ENCODE data around the gene FOXN3. TPM values are rescaled to one million over a fixed set of nuclear protein-coding genes. Genes with fewer than 3 reads are reported as not detected.
A peak's percentile ranks its signal among the peaks of the same experiment; 100 is the strongest.

FOXN3 gene
- total and polyA plus RNA-seq, 2 donors (not counting 1 experiment from before 2014, with no cell fraction given): 27.9 to 33.3 TPM

GRCh38 chr14:89391556-89391955, 25.5 kb downstream of the FOXN3 start:
- no peaks in the 10 kb centered on the region for H4K20me1 ChIP-seq (ENCODE audit: control insufficient read depth, extremely low read depth, insufficient read depth, low read length)
- H3K4me2 ChIP-seq (ENCODE audit: extremely low read depth, insufficient read depth, low read length): no peak overlapping the region
- no peak overlapping the region for H3K9ac ChIP-seq (ENCODE audit: insufficient read depth, low read length)
- H3K9me3 ChIP-seq (ENCODE audit: control insufficient read depth, insufficient read depth, low read depth, low read length): no peaks in the 10 kb centered on the region
- no peak for DNase-seq (ENCODE audit: low read depth in 2 of 2)
- no peaks in the 10 kb centered on the region for H3K4me1 ChIP-seq (ENCODE audit: control insufficient read depth, extremely low read depth, insufficient read depth, low read length)
- no peak for TF ChIP-seq CTCF (conservative IDR thresholded peaks at IDR 0.05 in 1 of 2, IDR thresholded peaks at IDR 0.05 in 1 of 2; ENCODE audit: low read depth in 1 of 2, low read length in 2 of 2)
- no peak for TF ChIP-seq EZH2 (IDR thresholded peaks at IDR 0.05; ENCODE audit: low read length, missing control alignments)
- no peak overlapping the region for H2AFZ ChIP-seq (ENCODE audit: low read length)
- H3K4me3 ChIP-seq (replicated peaks in 1 of 4; ENCODE audit: control extremely low read depth in 1 of 4, insufficient read depth in 1 of 4, low read depth in 3 of 4, low read length in 4 of 4): no peak overlapping the region
- no peak overlapping the region for H3K27ac ChIP-seq (ENCODE audit: insufficient read depth, low read length)
- no peaks in the 10 kb centered on the region for H3K36me3 ChIP-seq (ENCODE audit: control insufficient read depth, insufficient read depth, low read length)
- no peaks in the 10 kb centered on the region for H3K79me2 ChIP-seq (ENCODE audit: control insufficient read depth, insufficient read depth, low read length)
- no peaks in the 10 kb centered on the region for H3K27me3 ChIP-seq (ENCODE audit: control insufficient read depth, insufficient read depth, low read length)

- no peaks in the 10 kb centered on the region for H3K27me3 ChIP-seq (ENCODE audit: control insufficient read depth, insufficient read depth, low read length)
- H3K4me3 ChIP-seq (replicated peaks in 1 of 4; ENCODE audit: control extremely low read depth in 1 of 4, insufficient read depth in 1 of 4, low read depth in 3 of 4, low read length in 4 of 4): no peak overlapping the region
- H3K9me3 ChIP-seq (ENCODE audit: control insufficient read depth, insufficient read depth, low read depth, low read length): no peaks in the 10 kb centered on the region
- no peaks in the 10 kb centered on the region for H4K20me1 ChIP-seq (ENCODE audit: control insufficient read depth, extremely low read depth, insufficient read depth, low read length)
- H2AFZ ChIP-seq (ENCODE audit: low read length): no peak overlapping the region
- TF ChIP-seq CTCF (conservative IDR thresholded peaks at IDR 0.05 in 1 of 2, IDR thresholded peaks at IDR 0.05 in 1 of 2; ENCODE audit: low read depth in 1 of 2, low read length in 2 of 2) (no peak), EZH2 (IDR thresholded peaks at IDR 0.05; ENCODE audit: low read length, missing control alignments) (no peak)
- H3K27ac ChIP-seq (ENCODE audit: insufficient read depth, low read length): no peak overlapping the region
- no peak overlapping the region for H3K4me2 ChIP-seq (ENCODE audit: extremely low read depth, insufficient read depth, low read length)
- DNase-seq (ENCODE audit: low read depth in 2 of 2): peak in 1 of 2 donors; percentile 39
- no peaks in the 10 kb centered on the region for H3K79me2 ChIP-seq (ENCODE audit: control insufficient read depth, insufficient read depth, low read length)
- H3K9ac ChIP-seq (ENCODE audit: insufficient read depth, low read length): no peak overlapping the region
- H3K36me3 ChIP-seq (ENCODE audit: control insufficient read depth, insufficient read depth, low read length): no peaks in the 10 kb centered on the region
- no peaks in the 10 kb centered on the region for H3K4me1 ChIP-seq (ENCODE audit: control insufficient read depth, extremely low read depth, insufficient read depth, low read length)
These were observed 25.9 kb downstream of the FOXN3 start for GRCh38 chr14:89391123-89391522.

DNA sequence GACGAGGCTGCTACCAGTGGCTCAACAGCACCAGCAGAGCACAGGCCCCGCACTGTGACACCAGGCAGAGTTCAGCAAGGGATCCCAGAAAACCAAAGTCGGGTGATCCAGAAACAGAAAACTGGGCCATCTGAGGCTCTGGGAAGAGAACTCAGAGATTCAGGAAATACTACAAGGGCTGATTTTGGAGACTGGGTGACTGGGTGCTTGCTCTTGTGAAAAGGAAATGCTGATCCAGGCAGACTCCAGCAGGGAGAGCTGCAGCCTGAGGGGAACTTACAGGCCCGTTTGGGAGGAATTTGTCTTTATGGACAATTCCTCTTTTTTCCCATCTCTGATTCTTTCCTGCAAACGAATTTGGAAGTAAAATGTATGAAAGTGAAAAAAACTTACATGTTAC, 28.2 kb downstream of the FOXN3 start:
- H3K36me3 ChIP-seq (ENCODE audit: control insufficient read depth, insufficient read depth, low read length): no peaks in the 10 kb centered on the region
- H3K4me3 ChIP-seq (replicated peaks in 1 of 4; ENCODE audit: control extremely low read depth in 1 of 4, insufficient read depth in 1 of 4, low read depth in 3 of 4, low read length in 4 of 4): no peak overlapping the region
- H3K9me3 ChIP-seq (ENCODE audit: control insufficient read depth, insufficient read depth, low read depth, low read length): no peaks in the 10 kb centered on the region
- no peaks in the 10 kb centered on the region for H3K27me3 ChIP-seq (ENCODE audit: control insufficient read depth, insufficient read depth, low read length)
- H4K20me1 ChIP-seq (ENCODE audit: control insufficient read depth, extremely low read depth, insufficient read depth, low read length): no peaks in the 10 kb centered on the region
- no peak overlapping the region for H2AFZ ChIP-seq (ENCODE audit: low read length)
- H3K4me2 ChIP-seq (ENCODE audit: extremely low read depth, insufficient read depth, low read length): no peak overlapping the region
- H3K79me2 ChIP-seq (ENCODE audit: control insufficient read depth, insufficient read depth, low read length): no peaks in the 10 kb centered on the region
- no peak overlapping the region for H3K27ac ChIP-seq (ENCODE audit: insufficient read depth, low read length)
- peak in 1 of 2 donors; percentile 50 for DNase-seq (ENCODE audit: low read depth in 2 of 2)
- no peak for TF ChIP-seq EZH2 (IDR thresholded peaks at IDR 0.05; ENCODE audit: low read length, missing control alignments)
- TF ChIP-seq CTCF (conservative IDR thresholded peaks at IDR 0.05 in 1 of 2, IDR thresholded peaks at IDR 0.05 in 1 of 2; ENCODE audit: low read depth in 1 of 2, low read length in 2 of 2): peak; percentile 31 to 40
- no peaks in the 10 kb centered on the region for H3K4me1 ChIP-seq (ENCODE audit: control insufficient read depth, extremely low read depth, insufficient read depth, low read length)
- H3K9ac ChIP-seq (ENCODE audit: insufficient read depth, low read length): no peak overlapping the region
